GM12878 (cell line): Measurements from ENCODE around the gene ACTG1. TPM values are rescaled to one million over a fixed set of nuclear protein-coding genes. Genes with fewer than 3 reads are reported as not detected.
A peak's percentile ranks its signal among the peaks of the same experiment; 100 is the strongest.

Experiments
- ATAC-seq: fragments of 200-7000 bp; cut with Tn5 transposase; 3 replicates; pipeline ENCODE4 v1.9.1; 2020; ENCODE audit warnings: mild to moderate bottlenecking, moderate library complexity
- BruUV-seq: library from RNA; stranded (reverse); fragments of 400-500 nt; replicated peaks from 2 replicates; lab custom pipeline; 2021; lab: Mats Ljungman, UMichigan
- CTCF ChIA-PET: fragments of 300-600 bp; sonication (Branson Sonifier 250); formaldehyde crosslinking; extraction: SDS; loops from one replicate; lab custom pipeline; 2021; ENCODE audit warnings: inconsistent platforms; lab: Yijun Ruan, JAX
- POLR2A ChIA-PET: fragments of 350-600 bp; formaldehyde crosslinking; extraction: SDS; loops from one replicate; lab custom pipeline; 2021; ENCODE audit warnings: inconsistent platforms; lab: Charles Lee
- RAD21 ChIA-PET: fragments of 300-600 bp; sonication (Branson Sonifier 250); formaldehyde crosslinking; loops from one replicate; lab custom pipeline; 2023; ENCODE audit warnings: antibody characterized with exemption; ENCODE audit not compliant: unreplicated experiment; lab: Charles Lee
- SMC1A ChIA-PET: fragments of 300-600 bp; sonication (Branson Sonifier 250); formaldehyde crosslinking; loops from one replicate; lab custom pipeline; 2023; ENCODE audit not compliant: unreplicated experiment, uncharacterized antibody; lab: Charles Lee
- DNase-seq: peaks from one replicate; pipeline ENCODE4 v3.0.0-alpha.2; 2011; ENCODE audit warnings: low read depth, low spot score
- FAIRE-seq: peaks from 3 replicates; lab custom pipeline; 2011; peaks lifted over from hg19 to GRCh38; lab: Jason Lieb, UNC
- H2AFZ ChIP-seq: 2 replicates; pipeline ENCODE4 v1.6.0; 2011; ENCODE audit warnings: low read depth, low read length, control low read depth; ENCODE audit not compliant: control insufficient read depth
- H3K27ac ChIP-seq: 2 replicates; pipeline ENCODE4 v1.5.1; 2011; ENCODE audit warnings: control low read depth; ENCODE audit not compliant: control insufficient read depth, insufficient read depth
- H3K27me3 ChIP-seq, 2 experiments: replicated peaks in 1 of 2; 2 replicates each; pipeline versions ENCODE4 v1.6.0 to v1.6.1; 2011; ENCODE audit warnings: low read length in 1 of 2; ENCODE audit not compliant: control insufficient read depth in 2 of 2, insufficient read depth in 2 of 2
- H3K36me3 ChIP-seq, 2 experiments: 2 replicates each; pipeline ENCODE4 v1.5.1; 2011; ENCODE audit warnings: low read length in 1 of 2; ENCODE audit not compliant: control insufficient read depth in 2 of 2, insufficient read depth in 2 of 2
- H3K4me1 ChIP-seq: 2 replicates; pipeline ENCODE4 v1.6.1; 2011; ENCODE audit warnings: mild to moderate bottlenecking, low read length, moderate library complexity, mixed read lengths; ENCODE audit not compliant: control insufficient read depth, insufficient read depth
- H3K4me2 ChIP-seq: 2 replicates; pipeline ENCODE4 v1.6.0; 2011; ENCODE audit warnings: control low read depth; ENCODE audit not compliant: control insufficient read depth, insufficient read depth
- H3K4me3 ChIP-seq: fragments of 200-600 bp; sonication (generic); 2 replicates; pipeline ENCODE4 v1.5.1; 2016
- H3K79me2 ChIP-seq: 2 replicates; pipeline ENCODE4 v1.6.0; 2011; ENCODE audit warnings: low read length; ENCODE audit not compliant: control insufficient read depth, insufficient read depth
- H3K9ac ChIP-seq: 2 replicates; pipeline ENCODE4 v1.8.0; 2011; ENCODE audit warnings: low read length, control low read depth, mixed read lengths; ENCODE audit not compliant: control insufficient read depth, insufficient read depth
- H3K9me3 ChIP-seq: replicated peaks from 3 replicates; pipeline ENCODE4 v1.5.1; 2011; ENCODE audit warnings: mild to moderate bottlenecking, low read length; ENCODE audit not compliant: control insufficient read depth, insufficient read depth
- H4K20me1 ChIP-seq: 2 replicates; pipeline ENCODE4 v1.6.0; 2011; ENCODE audit not compliant: control insufficient read depth, insufficient read depth
- ASH2L ChIP-seq: fragments of 300-600, 200-600 bp; sonication (generic); IDR thresholded peaks from 2 replicates; pipeline ENCODE4 v1.6.1; 2017; ENCODE audit warnings: low read depth, mild to moderate bottlenecking, borderline replicate concordance
- CBFB ChIP-seq: IDR thresholded peaks from 2 replicates; pipeline ENCODE4 v1.6.1; 2016; ENCODE audit warnings: antibody characterized with exemption, low read depth
- FOXK2 ChIP-seq: fragments of 450-650 bp; IDR thresholded peaks from 2 replicates; pipeline ENCODE4 v1.6.1; 2017; ENCODE audit warnings: mild to moderate bottlenecking, moderate library complexity
- IKZF2 ChIP-seq, 2 experiments: fragments of 450-650 bp; IDR thresholded peaks; 2 replicates each; pipeline ENCODE4 v1.6.1; 2017; ENCODE audit warnings: mild to moderate bottlenecking in 2 of 2, moderate library complexity in 2 of 2
- KDM1A ChIP-seq: fragments of 200-600 bp; sonication (generic); IDR thresholded peaks from 2 replicates; pipeline ENCODE4 v1.6.1; 2016; ENCODE audit warnings: borderline replicate concordance
- MYB ChIP-seq: fragments of 150-350 bp; IDR thresholded peaks from 2 replicates; pipeline ENCODE4 v1.6.1; 2014; ENCODE audit warnings: mild to moderate bottlenecking, low read depth, low read length, borderline replicate concordance
- PML ChIP-seq: IDR thresholded peaks from 2 replicates; pipeline ENCODE4 v1.6.1; 2012; ENCODE audit warnings: low read length, inconsistent platforms
- POU2F2 ChIP-seq: IDR thresholded peaks from 3 replicates; pipeline ENCODE4 v1.6.1; 2011; ENCODE audit warnings: low read depth, mild to moderate bottlenecking, low read length, borderline replicate concordance
- RFX5 ChIP-seq: IDR thresholded peaks from 2 replicates; pipeline ENCODE4 v1.6.1; 2011; ENCODE audit warnings: low read depth, low read length, improper control_type of control experiment
- SIN3A ChIP-seq: IDR thresholded peaks from 2 replicates; pipeline ENCODE4 v1.6.1; 2012; ENCODE audit warnings: low read depth, low read length, improper control_type of control experiment
- SIX5 ChIP-seq: IDR thresholded peaks from 2 replicates; pipeline ENCODE4 v1.6.1; 2011; ENCODE audit warnings: mild to moderate bottlenecking, low read depth, low read length, moderate library complexity; ENCODE audit not compliant: severe bottlenecking
- STAT1 ChIP-seq: fragments of 450-650 bp; conservative IDR thresholded peaks from 2 replicates; pipeline ENCODE4 v1.6.1; 2014; ENCODE audit warnings: antibody characterized with exemption, mild to moderate bottlenecking
- TCF12 ChIP-seq: IDR thresholded peaks from 2 replicates; pipeline ENCODE4 v1.6.1; 2011; ENCODE audit warnings: low read depth, mild to moderate bottlenecking, low read length
- YBX1 ChIP-seq: fragments of 450-650 bp; IDR thresholded peaks from 2 replicates; pipeline ENCODE4 v1.6.1; 2016; ENCODE audit warnings: antibody characterized with exemption
- ZSCAN29 ChIP-seq: fragments of 450-650 bp; IDR thresholded peaks from 2 replicates; pipeline ENCODE4 v1.6.1; 2017; ENCODE audit warnings: mild to moderate bottlenecking, moderate library complexity
- WGBS: methylation state at CpG from one replicate; pipeline ENCODE4 v1.1.6; 2016; ENCODE audit warnings: low lambda C conversion rate; ENCODE audit not compliant: insufficient replicate concordance, insufficient coverage; ENCODE audit errors: missing lambda C conversion rate; 5-methylcytosine and 5-hydroxymethylcytosine counted together
- in situ Hi-C: fragments of 300-500 bp; cut with MboI; formaldehyde crosslinking; loops from 9 replicates; pipeline ENCODE4 v1.14.3; 2018; ENCODE audit warnings: mixed read lengths
- intact Hi-C: fragments of 100-400 bp; cut with micrococcal nuclease; formaldehyde crosslinking; loops from one replicate; pipeline ENCODE4 v1.14.2; 2022; ENCODE audit not compliant: unreplicated experiment
- polyA plus RNA-seq, 11 experiments: library from polyadenylated mRNA; depleted of rRNA in 4 of 11; unstranded in 6 of 11; stranded (reverse) in 5 of 11; fragments of >200 nt; fragmentation: Nextera tagmentation in 4 of 11; fragmentation: Illumina TruSeq in 1 of 11; extraction: Ambion mirVana in 4 of 11; extraction: Trizol in 1 of 11; gene quantifications; 1 replicate in 1 of 11; 2 replicates in 10 of 11; pipeline versions ENCODE4 v1.2.1 to v1.2.3, GENCODE V29; 2011 to 2016; ENCODE audit warnings: inconsistent platforms in 2 of 11, missing spikeins in 2 of 11, low read depth in 1 of 11
- total RNA-seq, 4 experiments: library from RNA; depleted of rRNA in 3 of 4; stranded (reverse); fragments of >200 nt in 3 of 4; fragmentation: Illumina TruSeq in 1 of 4; extraction: Trizol in 1 of 4; gene quantifications; 2 replicates each; pipeline versions ENCODE4 v1.2.1 to v1.2.3, GENCODE V29; 2013 to 2021
- TF ChIP-seq, protein P1 (sequence below): fragments of 450-650 bp; IDR thresholded peaks from 2 replicates; pipeline ENCODE4 v1.6.1; 2018; ENCODE audit warnings: mild to moderate bottlenecking, low read depth, moderate library complexity; ENCODE audit not compliant: partially characterized antibody
- TF ChIP-seq, protein P2 (sequence below): IDR thresholded peaks from 2 replicates; pipeline ENCODE4 v1.6.1; 2011; ENCODE audit warnings: borderline replicate concordance, low read depth, mild to moderate bottlenecking, moderate library complexity, low read length; ENCODE audit not compliant: insufficient read depth, poor library complexity, severe bottlenecking
- TF ChIP-seq, protein P3 (sequence below): fragments of 450-650 bp; conservative IDR thresholded peaks from 2 replicates; pipeline ENCODE4 v1.6.1; 2017; ENCODE audit warnings: mild to moderate bottlenecking, moderate library complexity

ACTG1 gene
- total and polyA plus RNA-seq, 10 of the 15 experiments (the other 5 are each of a cell fraction or from before 2014, with no cell fraction given), result 810 to 6,105 (median 3,650) TPM

DNA sequence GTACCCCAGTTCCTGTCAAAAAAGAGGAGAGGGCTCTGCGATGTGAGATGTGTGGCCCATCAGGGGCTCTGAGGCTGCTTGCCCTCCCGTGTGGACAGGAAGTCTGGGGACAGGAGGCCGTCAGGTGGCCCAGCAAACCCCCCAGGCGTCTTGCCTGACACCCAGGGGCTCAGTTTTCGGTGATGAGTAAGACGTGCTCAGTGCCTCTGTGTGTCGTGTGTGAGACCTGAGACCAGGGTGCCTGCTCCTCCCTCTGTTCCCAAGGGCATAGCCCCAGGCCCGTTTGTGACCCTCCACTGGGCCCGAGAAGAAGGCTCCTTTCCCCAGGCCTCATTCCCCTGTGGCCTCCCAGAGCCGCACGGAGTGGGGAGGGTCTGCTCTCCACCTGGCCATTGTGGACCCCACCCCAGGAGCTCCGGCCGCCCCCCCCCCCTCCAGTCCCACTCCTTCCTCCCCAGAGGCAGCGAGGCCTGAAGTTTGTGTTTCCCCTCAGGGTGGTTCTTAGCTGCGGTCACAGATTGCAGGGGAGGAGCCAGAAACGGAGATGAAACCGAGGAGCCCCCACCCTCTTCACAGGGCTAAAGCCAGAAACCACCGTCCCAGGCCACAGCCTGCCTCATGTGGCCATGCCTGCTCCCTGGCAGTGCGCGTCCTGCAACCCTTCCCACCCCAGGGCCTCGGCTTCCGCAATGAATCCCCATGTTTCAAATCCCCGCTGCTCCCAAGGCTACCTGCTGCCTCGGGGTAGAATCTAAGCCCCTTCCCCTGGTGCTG is 4.9 kb upstream of the ACTG1 start:
- Histone ChIP-seq H3K4me3 (peak overlapping the region; percentile 72), H2AFZ (no peak overlapping the region), H3K27ac (peak overlapping the region; percentile 100), H3K4me1 (peaks cover 33% of the 10 kb centered on the region), H4K20me1 (no peaks in the 10 kb centered on the region), H3K79me2 (peaks cover 63% of the 10 kb centered on the region), H3K9ac (peak overlapping the region; percentile 87), H3K4me2 (peak overlapping the region; percentile 100), H3K36me3 (no peaks in the 10 kb centered on the region; a peak in 1 of 4 replicates), H3K9me3 (no peaks in the 10 kb centered on the region), H3K27me3 (no peaks in the 10 kb centered on the region)
- ATAC-seq (peak; percentile 64), FAIRE-seq (peak; percentile 84), DNase-seq (peak; percentile 82)
- under 1% methylated on average over 21 of the region's 24 CpGs for WGBS
- intact Hi-C loops, result loop anchor here (2.0 to 10.0 kb wide), 3 partner anchors 35 to 263 kb away; partner anchors contain the start of gene FAAP100
- ChIA-PET SMC1A (interaction anchor here (1.0 to 3.2 kb wide), 7 partner anchors 33 to 222 kb away, joined by 3 to 15 read pairs (median 6); partner anchors contain the start of genes FAAP100 and SLC38A10), CTCF (interaction anchor here (0.6 to 5.5 kb wide), 6 partner anchors 9 to 309 kb away, joined by 3 to 47 read pairs (median 7); no protein-coding TSS in a partner anchor), POLR2A (interaction anchor here (0.7 to 2.8 kb wide), 5 partner anchors 8 to 232 kb away, joined by 3 to 34 read pairs (median 6); partner anchors contain the start of gene FAAP100), RAD21 (interaction anchor here (0.7 to 7.6 kb wide), 5 partner anchors 33 to 166 kb away, joined by 3 to 44 read pairs (median 4); partner anchors contain the start of genes ARL16, FAAP100 and HGS)
- BruUV-seq, result no TSS peak
- in situ Hi-C loops, result no loop called here
- TF ChIP-seq CBFB, result peak; percentile 87
- TF ChIP-seq, protein P1, sequence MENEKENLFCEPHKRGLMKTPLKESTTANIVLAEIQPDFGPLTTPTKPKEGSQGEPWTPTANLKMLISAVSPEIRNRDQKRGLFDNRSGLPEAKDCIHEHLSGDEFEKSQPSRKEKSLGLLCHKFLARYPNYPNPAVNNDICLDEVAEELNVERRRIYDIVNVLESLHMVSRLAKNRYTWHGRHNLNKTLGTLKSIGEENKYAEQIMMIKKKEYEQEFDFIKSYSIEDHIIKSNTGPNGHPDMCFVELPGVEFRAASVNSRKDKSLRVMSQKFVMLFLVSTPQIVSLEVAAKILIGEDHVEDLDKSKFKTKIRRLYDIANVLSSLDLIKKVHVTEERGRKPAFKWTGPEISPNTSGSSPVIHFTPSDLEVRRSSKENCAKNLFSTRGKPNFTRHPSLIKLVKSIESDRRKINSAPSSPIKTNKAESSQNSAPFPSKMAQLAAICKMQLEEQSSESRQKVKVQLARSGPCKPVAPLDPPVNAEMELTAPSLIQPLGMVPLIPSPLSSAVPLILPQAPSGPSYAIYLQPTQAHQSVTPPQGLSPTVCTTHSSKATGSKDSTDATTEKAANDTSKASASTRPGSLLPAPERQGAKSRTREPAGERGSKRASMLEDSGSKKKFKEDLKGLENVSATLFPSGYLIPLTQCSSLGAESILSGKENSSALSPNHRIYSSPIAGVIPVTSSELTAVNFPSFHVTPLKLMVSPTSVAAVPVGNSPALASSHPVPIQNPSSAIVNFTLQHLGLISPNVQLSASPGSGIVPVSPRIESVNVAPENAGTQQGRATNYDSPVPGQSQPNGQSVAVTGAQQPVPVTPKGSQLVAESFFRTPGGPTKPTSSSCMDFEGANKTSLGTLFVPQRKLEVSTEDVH, result no peak
- TF ChIP-seq ASH2L, result no peak
- TF ChIP-seq PML, result no peak
- TF ChIP-seq KDM1A, result no peak
- no peak for TF ChIP-seq RFX5
- no peak for TF ChIP-seq STAT1
- TF ChIP-seq SIX5, result no peak
- no peak; the same call in 1 of the 2 replicates for TF ChIP-seq SIN3A
- TF ChIP-seq ZSCAN29, result no peak
- TF ChIP-seq TCF12, result 0 out of 2 replicates have a peak, but pooled peaks have one; percentile 12
- TF ChIP-seq IKZF2 (IDR thresholded peaks at IDR 0.05), result peak; percentile 55 to 70; a peak in 2 of 4 replicates
- TF ChIP-seq, protein P2, sequence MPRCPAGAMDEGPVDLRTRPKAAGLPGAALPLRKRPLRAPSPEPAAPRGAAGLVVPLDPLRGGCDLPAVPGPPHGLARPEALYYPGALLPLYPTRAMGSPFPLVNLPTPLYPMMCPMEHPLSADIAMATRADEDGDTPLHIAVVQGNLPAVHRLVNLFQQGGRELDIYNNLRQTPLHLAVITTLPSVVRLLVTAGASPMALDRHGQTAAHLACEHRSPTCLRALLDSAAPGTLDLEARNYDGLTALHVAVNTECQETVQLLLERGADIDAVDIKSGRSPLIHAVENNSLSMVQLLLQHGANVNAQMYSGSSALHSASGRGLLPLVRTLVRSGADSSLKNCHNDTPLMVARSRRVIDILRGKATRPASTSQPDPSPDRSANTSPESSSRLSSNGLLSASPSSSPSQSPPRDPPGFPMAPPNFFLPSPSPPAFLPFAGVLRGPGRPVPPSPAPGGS, result no peak
- no peak for TF ChIP-seq MYB
- no peak for TF ChIP-seq YBX1
- TF ChIP-seq FOXK2, result no peak
- peak; percentile 79 for TF ChIP-seq POU2F2
- TF ChIP-seq, protein P3, sequence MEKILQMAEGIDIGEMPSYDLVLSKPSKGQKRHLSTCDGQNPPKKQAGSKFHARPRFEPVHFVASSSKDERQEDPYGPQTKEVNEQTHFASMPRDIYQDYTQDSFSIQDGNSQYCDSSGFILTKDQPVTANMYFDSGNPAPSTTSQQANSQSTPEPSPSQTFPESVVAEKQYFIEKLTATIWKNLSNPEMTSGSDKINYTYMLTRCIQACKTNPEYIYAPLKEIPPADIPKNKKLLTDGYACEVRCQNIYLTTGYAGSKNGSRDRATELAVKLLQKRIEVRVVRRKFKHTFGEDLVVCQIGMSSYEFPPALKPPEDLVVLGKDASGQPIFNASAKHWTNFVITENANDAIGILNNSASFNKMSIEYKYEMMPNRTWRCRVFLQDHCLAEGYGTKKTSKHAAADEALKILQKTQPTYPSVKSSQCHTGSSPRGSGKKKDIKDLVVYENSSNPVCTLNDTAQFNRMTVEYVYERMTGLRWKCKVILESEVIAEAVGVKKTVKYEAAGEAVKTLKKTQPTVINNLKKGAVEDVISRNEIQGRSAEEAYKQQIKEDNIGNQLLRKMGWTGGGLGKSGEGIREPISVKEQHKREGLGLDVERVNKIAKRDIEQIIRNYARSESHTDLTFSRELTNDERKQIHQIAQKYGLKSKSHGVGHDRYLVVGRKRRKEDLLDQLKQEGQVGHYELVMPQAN, result peak; percentile 45; the same call in 1 of the 2 replicates
